Activated CD8-positive, alpha-beta T cell treated with anti-CD3 and anti-CD28 coated beads for 36 hours (primary cell): ENCODE data around the gene RFXANK. TPM values are rescaled to one million over a fixed set of nuclear protein-coding genes. Genes with fewer than 3 reads are reported as not detected.
"Not testable (repeated sequence)": the region's sequence is repeated elsewhere in the genome, so short reads cannot be mapped to it uniquely, and the experiment has no call there.

ENCODE experiments used
- ATAC-seq: fragments of 200-7000 bp; cut with Tn5 transposase; one replicate; pipeline ENCODE4 v1.10.0; 2021; ENCODE audit warnings: mild to moderate bottlenecking, moderate library complexity
- CTCF ChIA-PET: fragments of 350-600 bp; sonication (Branson Sonifier 250); formaldehyde crosslinking; loops from one replicate; lab custom pipeline; 2021; ENCODE audit warnings: antibody characterized with exemption; lab: Charles Lee
- POLR2A ChIA-PET: fragments of 350-600 bp; sonication (Branson Sonifier 250); formaldehyde crosslinking; loops from one replicate; lab custom pipeline; 2021; ENCODE audit warnings: antibody characterized with exemption; lab: Charles Lee
- DNase-seq: peaks from one replicate; pipeline ENCODE4 v3.0.0-alpha.2; 2020
- H3K27ac Mint-ChIP-seq: one replicate; pipeline ENCODE4 v1.8.0; 2021; ENCODE audit warnings: mild to moderate bottlenecking, mixed read lengths
- H3K27me3 Mint-ChIP-seq: one replicate; pipeline ENCODE4 v1.8.0; 2021; ENCODE audit warnings: mixed read lengths
- H3K36me3 Mint-ChIP-seq: one replicate; pipeline ENCODE4 v1.8.0; 2021; ENCODE audit warnings: low read depth, mixed read lengths
- H3K4me1 Mint-ChIP-seq: one replicate; pipeline ENCODE4 v1.8.0; 2021; ENCODE audit warnings: low read depth, mixed read lengths
- H3K4me3 Mint-ChIP-seq: one replicate; pipeline ENCODE4 v1.8.0; 2021; ENCODE audit warnings: mild to moderate bottlenecking, moderate library complexity, mixed read lengths
- H3K9me3 Mint-ChIP-seq: one replicate; pipeline ENCODE4 v1.8.0; 2021; ENCODE audit warnings: mixed read lengths
- CTCF ChIP-seq: fragments of 200-600 bp; IDR thresholded peaks from one replicate; pipeline ENCODE4 v1.8.0; 2022; ENCODE audit warnings: antibody characterized with exemption, mild to moderate bottlenecking
- intact Hi-C: fragments of 100-400 bp; cut with micrococcal nuclease; formaldehyde crosslinking; loops from one replicate; pipeline ENCODE4 v1.10.0; 2022
- total RNA-seq, 2 experiments: library from RNA; stranded (reverse); gene quantifications; one replicate each; pipeline ENCODE4 v1.2.3, GENCODE V29; 2021

Gene RFXANK
- total RNA-seq, 2 experiments from 2014 or later, result 61.4 to 68.5 TPM

GRCh38 chr19:19146865-19147264 is 45.2 kb upstream of the RFXANK start:
- no peak overlapping the region for H3K27ac Mint-ChIP-seq
- no peaks in the 10 kb centered on the region for H3K4me1 Mint-ChIP-seq
- H3K36me3 Mint-ChIP-seq, result no peaks in the 10 kb centered on the region
- no peaks in the 10 kb centered on the region for H3K27me3 Mint-ChIP-seq
- DNase-seq (no peak), ATAC-seq (no peak)
- H3K4me3 Mint-ChIP-seq, result no peak overlapping the region
- intact Hi-C loops, result loop anchor here (5.0 kb wide), 1 partner anchor 80 kb away; no protein-coding TSS in a partner anchor
- ChIA-PET POLR2A (no interaction called here), CTCF (interaction anchor here (1.4 to 4.3 kb wide), 5 partner anchors 10 to 75 kb away, joined by 3 to 49 read pairs (median 4); no protein-coding TSS in a partner anchor)
- no peak for TF ChIP-seq CTCF
- H3K9me3 Mint-ChIP-seq, result no peaks in the 10 kb centered on the region

- ChIA-PET POLR2A (interaction anchor here (0.8 kb wide), 1 partner anchor 9 kb away, joined by 5 read pairs; no protein-coding TSS in a partner anchor), CTCF (interaction anchor here (3.8 to 4.3 kb wide), 2 partner anchors 10 to 28 kb away, joined by 21 to 49 read pairs; no protein-coding TSS in a partner anchor)
- no peak for TF ChIP-seq CTCF
- Mint-ChIP-seq H3K36me3 (no peaks in the 10 kb centered on the region), H3K4me1 (no peaks in the 10 kb centered on the region), H3K27ac (no peak overlapping the region), H3K4me3 (no peak overlapping the region), H3K27me3 (no peaks in the 10 kb centered on the region), H3K9me3 (no peaks in the 10 kb centered on the region)
- DNase-seq (no peak), ATAC-seq (no peak)
- intact Hi-C loops, result loop anchor here (5.0 kb wide), 1 partner anchor 80 kb away; no protein-coding TSS in a partner anchor
Observed at GRCh38 chr19:19147344-19147743, 44.7 kb upstream of the RFXANK start.

- ChIA-PET POLR2A (interaction anchor here (0.7 kb wide), 1 partner anchor 171 kb away, joined by 3 read pairs; no protein-coding TSS in a partner anchor), CTCF (interaction anchor here (1.0 to 4.3 kb wide), 3 partner anchors 9 to 86 kb away, joined by 3 to 49 read pairs (median 21); no protein-coding TSS in a partner anchor)
- intact Hi-C loops, result loop anchor here (5.0 kb wide), 1 partner anchor 79 kb away; no protein-coding TSS in a partner anchor
- H3K27ac Mint-ChIP-seq, H3K9me3 Mint-ChIP-seq, H3K36me3 Mint-ChIP-seq, H3K4me1 Mint-ChIP-seq, H3K4me3 Mint-ChIP-seq, DNase-seq, ATAC-seq, H3K27me3 Mint-ChIP-seq: not testable (repeated sequence)
Observed at GRCh38 chr19:19148504-19148903, 43.6 kb upstream of the RFXANK start.

GRCh38 chr19:19149435-19149834 is 42.6 kb upstream of the RFXANK start:
- POLR2A ChIA-PET, result no interaction called here
- no peak overlapping the region for H3K27ac Mint-ChIP-seq

GRCh38 chr19:19151418-19151817 is 40.6 kb upstream of the RFXANK start:
- CTCF ChIA-PET, result interaction anchor here (1.3 kb wide), 1 partner anchor 11 kb away, joined by 3 read pairs; no protein-coding TSS in a partner anchor
- ATAC-seq, result no peak
- H3K27ac Mint-ChIP-seq, result no peak overlapping the region

More at GRCh38 chr19:19149435-19149834, 42.6 kb upstream of the RFXANK start:
- intact Hi-C loops, result loop anchor here (5.0 kb wide), 1 partner anchor 78 kb away; no protein-coding TSS in a partner anchor
- Mint-ChIP-seq H3K4me3 (no peak overlapping the region), H3K9me3 (no peaks in the 10 kb centered on the region), H3K4me1 (no peaks in the 10 kb centered on the region), H3K36me3 (no peaks in the 10 kb centered on the region), H3K27me3 (no peaks in the 10 kb centered on the region)
- ATAC-seq, result no peak
- no peak for DNase-seq
- no peak for TF ChIP-seq CTCF
- CTCF ChIA-PET, result interaction anchor here (0.8 to 1.4 kb wide), 2 partner anchors 9 to 25 kb away, joined by 3 read pairs; no protein-coding TSS in a partner anchor

More at GRCh38 chr19:19151418-19151817, 40.6 kb upstream of the RFXANK start:
- Mint-ChIP-seq H3K36me3 (peaks cover 13% of the 10 kb centered on the region), H3K9me3 (no peaks in the 10 kb centered on the region), H3K4me3 (no peak overlapping the region), H3K4me1 (no peaks in the 10 kb centered on the region), H3K27me3 (no peaks in the 10 kb centered on the region)
- intact Hi-C loops, result no loop called here
- TF ChIP-seq CTCF, result no peak
- no peak for DNase-seq
- POLR2A ChIA-PET, result interaction anchor here (0.6 kb wide), 1 partner anchor 139 kb away, joined by 3 read pairs; no protein-coding TSS in a partner anchor
